HG02763 (cell line): ENCODE measurements around the gene STXBP1.

Experiments
- ATAC-seq: cut with Tn5 transposase; IDR thresholded peaks from one replicate; pipeline ENCODE4 v1.9.1; 2021; ENCODE audit warnings: mild to moderate bottlenecking, moderate library complexity; ENCODE audit not compliant: unreplicated experiment

STXBP1 gene

DNA sequence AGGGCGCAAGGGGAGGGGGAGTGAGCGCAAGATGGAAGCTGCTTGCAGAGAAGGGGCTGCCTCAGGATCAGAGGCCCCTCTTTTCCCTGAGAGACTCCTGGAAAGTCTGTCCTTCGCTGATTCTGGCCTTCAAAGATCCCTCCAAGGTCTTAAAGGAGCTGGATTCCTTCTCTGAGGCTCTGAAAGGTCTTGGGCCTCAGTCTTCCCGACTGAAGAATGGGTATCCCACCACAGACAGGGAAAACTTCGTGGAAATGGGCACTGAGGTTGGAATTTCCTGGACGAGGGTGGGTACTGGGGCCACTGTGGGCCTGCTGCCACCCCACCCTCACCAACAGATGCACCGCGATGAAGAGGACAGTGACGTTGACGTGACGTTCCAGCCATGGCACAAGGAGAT is 100.3 kb downstream of the STXBP1 start:
- no peak for ATAC-seq

DNA sequence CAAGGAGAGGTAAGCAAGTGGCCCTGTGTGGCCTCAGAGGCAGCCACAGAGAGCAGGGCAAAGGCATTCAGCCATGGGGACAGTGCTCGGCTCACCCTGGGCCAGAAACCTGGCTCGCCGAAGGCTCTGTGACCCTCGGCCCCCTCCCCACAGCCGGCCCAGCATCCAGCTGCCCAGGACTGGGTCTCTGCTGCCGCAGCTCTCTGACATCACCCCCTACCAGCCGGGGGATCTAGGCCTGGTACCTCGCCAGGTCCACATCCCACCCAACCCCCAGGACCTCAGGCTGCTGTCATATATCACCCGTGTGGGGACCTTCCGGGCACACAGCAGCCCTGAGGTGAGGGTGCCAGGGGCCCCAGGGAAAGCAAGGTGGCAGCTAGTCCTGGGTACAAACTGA is 100.8 kb downstream of the STXBP1 start:
- no peak for ATAC-seq

DNA sequence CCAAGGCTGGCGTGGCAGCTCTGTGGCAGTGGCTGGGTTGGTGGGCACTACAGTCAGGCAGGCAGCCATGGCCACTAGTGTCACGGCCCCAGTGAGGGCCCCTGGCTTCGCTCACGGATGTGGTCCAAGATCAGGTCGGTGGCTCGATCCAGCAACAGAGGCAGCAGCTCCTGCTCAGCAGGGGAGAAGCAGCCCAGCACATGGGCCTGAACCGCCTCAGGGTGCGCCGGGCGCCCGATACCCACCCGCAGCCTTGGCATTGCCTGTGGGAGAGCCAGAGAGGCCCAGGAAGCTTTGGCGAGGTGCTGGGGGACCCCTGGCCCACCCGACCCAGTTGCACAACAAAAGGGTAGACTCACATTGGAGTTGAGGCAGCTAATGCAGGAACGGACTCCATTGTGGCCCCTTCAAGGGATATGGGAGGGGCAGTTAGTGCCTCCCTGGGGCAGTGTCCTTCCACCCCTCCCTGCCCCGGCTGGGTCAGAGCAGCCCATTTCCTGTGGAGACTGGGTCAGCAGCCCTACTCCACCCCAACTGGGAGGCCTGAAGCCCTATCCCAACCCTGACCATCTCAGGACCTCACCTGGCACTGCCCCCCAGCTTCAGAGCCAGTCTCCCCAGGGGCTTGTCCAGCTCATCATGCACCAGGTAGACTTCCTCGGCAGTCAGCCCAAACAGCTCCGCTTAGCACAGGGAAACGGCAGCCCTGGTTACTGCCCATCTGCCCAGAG is 102.1 kb downstream of the STXBP1 start:
- ATAC-seq: no peak

DNA sequence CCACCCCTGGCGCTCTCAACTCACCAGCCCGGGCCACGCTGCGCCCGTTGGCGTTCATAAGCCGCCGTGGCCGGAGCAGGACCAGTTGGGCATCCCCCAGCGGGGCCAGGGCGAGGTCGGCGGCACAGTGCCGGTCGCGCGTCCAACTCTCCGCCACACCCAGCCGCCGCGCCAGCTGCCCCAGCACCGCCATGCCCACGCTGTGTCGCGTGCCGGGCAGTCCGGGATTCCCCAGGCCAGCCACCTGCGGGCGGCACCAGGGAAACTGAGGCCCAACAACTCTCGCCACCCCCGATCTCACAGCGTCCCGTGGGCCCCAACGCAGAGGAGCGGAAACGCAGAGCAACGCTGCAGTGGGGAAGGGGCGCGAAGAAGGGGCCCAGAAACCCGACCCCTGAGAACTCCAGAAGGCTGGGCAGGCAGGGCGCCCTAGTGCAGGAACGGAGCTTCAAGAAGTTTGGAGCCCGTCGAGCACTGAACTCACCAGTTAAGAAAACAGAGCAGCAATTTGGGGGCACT is 102.9 kb downstream of the STXBP1 start:
- ATAC-seq: no peak

DNA sequence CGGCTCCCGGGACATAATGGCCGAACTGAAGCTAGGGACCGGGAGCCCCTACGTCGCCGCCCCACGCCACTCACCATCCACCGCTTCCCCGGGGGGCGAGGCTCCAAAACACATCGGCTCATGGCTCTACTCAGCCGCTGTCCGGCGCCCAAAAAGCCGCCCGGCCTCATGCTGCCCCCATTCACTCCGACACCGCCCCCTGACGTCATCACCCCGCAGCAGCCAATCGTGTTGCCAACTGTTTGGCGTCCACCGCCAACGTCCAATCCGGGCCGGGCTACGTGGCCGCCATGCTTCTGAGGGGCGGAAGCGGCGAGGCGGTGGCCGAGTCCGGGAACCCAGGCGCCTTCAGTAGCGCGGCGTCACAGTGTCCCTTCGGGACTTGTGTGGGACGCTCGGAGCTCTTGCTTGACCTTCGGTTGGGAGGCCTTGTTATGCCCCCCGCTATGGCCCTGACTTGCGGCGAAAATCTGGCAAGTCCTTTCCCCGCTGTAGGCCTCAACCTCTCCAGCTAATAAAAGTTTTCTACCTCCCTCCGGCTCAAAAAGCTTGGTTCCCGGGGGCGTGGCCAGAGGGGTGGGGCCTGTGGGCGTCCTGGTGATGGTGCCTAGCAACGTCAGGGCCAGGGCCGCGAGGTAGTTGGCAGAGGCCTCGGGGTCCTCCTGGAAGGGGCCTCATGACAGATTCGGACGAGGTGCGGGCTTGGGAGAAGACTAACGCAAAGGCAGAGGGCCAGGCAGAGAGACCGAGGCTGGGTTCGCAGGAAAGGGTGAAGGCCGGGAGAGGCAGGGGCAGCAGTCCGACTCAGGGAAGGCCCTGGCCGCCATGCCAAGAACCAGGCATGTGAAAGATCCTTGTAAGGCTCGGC is 103.6 kb downstream of the STXBP1 start, which contains the start of the genes PTRH1 and TTC16:
Gene PTRH1 (minus strand): TSS at position 194 of the 868 bp plus-strand sequence. CDS start 24 bp downstream, at position 170.
Gene TTC16 (plus strand): TSS at position 610 of the 868 bp plus-strand sequence. CDS start 67 bp downstream, at position 677.
- ATAC-seq: peak; percentile 90

DNA sequence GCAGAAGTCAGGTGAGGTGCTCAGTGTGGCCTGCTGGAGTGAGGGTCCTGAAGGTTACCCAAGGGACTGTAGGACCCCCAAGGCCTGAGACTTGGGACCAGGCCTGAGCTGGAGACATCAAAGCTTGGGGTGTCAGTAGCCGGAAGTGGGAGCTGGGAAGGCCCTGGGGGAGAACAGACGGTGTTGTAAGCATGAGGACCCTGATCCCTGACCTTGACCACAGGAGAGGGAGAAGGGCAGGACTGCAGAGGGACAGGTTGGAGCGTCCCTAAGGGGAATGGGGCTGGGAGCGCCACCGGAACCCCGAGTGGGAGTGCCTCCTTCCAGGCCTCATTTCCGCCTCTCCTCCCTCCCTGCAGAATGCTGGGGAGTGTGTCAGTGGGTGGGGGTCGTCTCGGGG is 104.3 kb downstream of the STXBP1 start:
- ATAC-seq: no peak

DNA sequence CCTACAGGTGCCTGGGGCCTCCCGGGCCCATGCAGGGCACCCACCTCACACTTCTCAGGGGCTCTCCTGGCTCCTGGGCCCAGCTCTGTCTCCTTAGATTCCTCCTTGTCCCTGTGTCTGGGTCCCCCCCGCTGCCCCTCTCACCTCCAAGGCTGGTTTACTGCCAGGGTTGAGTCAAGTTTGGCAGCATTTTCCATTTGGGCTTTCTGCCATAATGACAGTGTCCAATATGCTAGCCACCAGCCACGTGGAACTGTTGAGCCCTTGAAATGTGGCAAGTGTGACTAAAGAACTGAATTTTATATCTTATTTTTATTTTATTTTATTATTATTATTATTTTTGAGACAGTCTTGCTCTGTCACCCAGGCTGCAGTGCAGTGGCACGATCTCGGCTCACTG is 105.7 kb downstream of the STXBP1 start:
- no peak for ATAC-seq

DNA sequence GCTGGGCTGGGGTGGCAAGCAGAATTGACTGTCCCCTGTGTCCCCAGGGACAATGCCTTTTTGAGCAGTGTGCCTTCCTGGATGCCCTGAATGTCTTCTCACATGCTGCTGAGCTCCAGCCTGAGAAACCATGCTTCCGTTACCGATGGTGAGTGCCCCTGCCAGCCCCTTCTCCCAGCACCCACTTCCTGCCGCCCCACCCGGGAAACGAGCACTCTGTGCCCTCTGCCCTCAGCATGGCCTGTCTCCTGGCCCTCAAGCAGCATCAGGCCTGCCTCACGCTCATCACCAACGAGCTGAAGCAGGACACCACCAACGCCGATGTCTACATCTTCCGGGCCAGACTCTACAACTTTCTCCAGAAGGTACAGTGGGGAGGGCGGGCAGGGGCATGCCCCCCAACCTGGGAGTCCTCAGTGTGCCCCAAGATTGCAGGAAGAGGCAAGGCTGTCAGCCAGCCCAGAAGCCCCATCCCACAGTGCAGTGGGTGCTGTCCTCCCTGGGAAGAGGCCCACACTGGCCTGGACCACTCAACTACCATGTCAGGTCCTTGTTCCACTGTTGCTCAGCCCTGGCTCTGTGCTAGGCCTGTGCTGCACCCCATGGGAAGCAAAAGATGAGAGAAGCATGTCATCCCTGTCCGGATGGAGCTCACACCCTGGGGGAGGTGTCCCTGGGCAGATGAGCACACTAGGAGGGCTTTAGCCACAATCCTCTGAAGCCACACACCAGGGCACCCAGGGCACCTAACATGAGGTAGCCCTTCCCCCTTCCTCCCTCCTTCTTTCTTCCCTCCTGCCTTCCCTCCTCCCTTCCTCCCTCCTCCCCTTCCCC is 108.2 kb downstream of the STXBP1 start:
- no peak for ATAC-seq

DNA sequence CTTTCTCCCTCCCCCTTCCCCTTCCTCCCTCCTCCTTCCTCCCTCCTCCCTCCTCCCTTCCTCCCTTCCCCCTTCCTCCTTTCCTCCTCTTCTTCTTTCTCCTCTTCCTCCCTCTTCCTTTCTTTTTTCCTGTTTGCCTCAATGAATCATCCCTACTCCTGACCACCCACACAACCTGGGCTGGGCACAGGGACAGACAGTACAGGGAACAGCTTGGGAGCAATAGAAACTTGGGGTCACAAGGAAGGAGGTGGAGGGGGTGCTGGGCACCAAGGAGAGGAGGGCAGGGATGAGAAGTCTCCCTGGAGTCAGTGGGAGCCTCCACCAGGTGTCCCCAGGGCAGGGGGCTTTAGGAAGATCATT is 108.8 kb downstream of the STXBP1 start:
- no peak for ATAC-seq

DNA sequence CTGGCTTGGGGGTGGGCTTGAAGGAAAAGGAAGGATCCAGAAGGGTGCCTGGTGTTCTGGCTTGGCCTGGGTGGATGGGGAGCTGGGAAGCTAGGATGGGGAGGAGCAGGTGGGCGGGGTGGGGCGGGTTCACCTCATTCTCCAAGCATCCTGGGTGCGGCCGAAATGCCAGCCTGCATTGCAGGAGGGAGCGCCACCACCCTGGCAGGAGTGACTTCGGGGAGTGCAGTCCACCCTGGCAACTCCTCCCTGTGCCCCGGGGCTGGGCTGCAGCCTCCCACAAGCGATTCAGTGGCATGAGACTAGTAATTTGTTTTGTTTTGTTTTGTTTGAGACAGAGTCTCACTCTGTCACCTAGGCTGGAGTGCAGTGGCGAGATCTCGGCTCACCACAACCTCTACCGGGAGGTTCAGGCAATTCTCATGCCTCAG is 109.3 kb downstream of the STXBP1 start:
- ATAC-seq: no peak

DNA sequence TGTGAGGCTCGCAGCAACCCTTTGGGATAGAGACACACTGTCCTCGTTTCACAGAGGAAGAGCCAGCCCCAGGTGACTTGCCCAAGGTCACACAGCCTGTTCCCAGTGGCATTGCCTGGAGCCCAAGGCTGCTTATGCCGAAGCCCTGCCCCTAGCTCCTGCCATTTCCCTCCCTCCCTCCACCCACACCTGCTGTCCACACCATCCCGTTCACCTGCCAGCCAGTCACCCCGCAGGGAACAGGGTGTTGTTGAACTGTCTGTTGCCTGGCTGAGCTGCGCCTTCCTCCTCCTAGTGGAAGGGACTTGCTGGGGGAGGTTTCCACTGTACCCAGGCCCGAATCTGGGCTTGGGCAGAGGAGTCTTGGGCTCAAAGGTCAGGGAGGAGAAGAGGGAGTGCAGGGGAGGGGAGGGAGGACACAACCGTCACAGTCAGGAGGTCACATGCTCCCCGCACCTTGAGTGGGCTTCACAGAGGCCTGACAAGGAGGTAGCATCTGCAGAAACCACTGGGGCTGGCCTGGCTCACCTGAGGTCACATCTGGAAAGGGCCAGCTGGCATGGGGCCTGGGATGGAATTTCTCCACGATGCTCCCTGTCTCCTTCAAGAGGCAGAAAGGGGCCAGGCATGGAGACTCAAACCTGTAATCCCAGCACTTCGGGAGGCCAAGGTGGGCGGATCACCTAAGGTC is 110.1 kb downstream of the STXBP1 start:
- no peak for ATAC-seq

DNA sequence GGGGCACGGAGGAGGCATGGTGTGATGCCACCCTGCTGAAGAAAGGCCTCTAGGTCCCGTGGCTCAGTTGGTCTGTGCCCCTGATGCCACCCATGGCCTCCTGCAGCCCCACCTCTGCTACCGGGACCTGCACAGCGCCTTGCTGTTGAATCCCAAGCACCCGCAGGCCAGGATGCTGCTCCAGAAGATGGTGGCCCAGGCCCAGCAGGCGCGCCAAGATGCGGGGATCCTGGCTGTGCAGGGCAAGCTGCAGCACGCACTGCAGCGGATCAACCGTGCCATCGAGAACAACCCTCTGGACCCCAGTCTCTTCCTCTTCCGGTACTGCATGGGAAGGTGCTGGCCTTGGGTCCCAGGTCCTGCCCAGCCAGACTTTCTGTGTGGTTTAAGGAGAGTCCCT is 110.9 kb downstream of the STXBP1 start:
- no peak for ATAC-seq

DNA sequence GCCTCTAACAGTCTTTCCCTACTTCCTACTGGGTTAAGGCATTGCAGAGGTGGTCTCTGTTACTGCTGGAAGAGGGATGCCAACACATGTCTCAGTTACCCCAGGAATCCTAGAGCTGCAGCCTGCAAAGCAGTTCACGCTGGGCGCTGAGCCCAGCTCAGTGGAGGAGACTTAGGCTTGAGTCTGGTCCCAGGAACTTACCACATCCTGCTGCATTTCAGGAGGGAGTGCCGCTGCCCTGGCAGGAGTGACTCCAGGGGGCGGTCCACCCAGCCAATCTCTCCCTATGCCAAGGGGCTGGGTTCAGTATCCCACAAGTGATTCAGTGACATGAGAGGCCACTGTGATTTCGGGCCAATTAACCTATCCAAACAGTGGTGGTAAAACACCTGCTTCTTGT is 111.4 kb downstream of the STXBP1 start:
- no peak for ATAC-seq

DNA sequence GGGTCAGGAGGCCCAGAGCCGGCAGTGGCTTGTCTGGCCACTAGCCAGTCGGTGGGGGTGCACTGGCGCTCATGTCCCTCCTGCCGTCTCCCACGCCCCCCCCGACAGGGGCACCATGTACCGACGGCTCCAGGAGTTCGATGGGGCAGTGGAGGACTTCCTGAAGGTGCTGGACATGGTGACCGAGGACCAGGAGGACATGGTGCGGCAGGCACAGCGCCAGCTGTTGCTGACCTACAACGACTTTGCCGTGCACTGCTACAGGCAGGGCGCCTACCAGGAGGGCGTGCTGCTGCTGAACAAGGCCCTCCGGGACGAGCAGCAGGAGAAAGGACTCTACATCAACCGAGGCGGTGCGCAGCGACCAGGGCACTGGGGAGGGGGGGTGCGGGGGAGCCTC is 111.9 kb downstream of the STXBP1 start:
- no peak for ATAC-seq

DNA sequence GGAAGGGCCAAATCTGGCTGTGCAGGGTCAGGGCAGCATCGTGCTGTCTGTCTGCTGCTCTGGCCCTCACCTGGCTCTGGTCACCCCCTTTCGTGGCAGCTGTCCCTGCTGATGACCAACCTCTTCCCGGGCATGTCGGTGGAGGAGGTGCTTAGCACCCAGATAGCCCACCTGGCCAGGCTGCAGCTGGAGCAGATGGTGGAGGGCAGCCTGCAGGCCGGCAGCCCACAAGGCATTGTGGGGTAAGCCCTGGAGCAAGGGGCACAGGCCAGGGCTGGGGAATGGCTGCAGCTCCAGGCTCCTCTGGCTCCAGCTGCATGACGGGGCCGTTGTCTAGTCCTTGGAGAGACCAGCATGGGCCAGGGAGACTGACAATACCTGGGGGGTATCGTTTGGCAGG is 114.8 kb downstream of the STXBP1 start:
- no peak for ATAC-seq

DNA sequence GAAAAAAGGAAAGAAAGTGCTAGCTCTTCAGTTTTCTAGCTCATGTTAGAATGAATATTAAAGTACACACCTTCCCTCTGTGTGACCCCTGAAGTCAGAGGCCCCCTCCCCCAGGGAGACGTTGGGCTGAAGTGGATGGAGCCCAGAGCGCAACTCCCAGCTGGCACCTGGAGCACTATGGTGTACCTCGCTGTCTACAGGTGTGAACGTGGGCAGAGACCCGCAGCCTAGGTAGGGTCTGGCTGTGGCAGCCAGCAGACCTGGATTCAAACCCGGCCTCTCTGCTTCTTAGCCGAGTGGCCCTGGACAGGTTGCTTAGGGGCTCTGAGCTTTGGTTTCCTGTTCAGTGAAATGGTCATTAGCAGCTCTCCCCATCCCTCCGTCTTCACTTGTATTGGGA is 116.7 kb downstream of the STXBP1 start:
- no peak for ATAC-seq

DNA sequence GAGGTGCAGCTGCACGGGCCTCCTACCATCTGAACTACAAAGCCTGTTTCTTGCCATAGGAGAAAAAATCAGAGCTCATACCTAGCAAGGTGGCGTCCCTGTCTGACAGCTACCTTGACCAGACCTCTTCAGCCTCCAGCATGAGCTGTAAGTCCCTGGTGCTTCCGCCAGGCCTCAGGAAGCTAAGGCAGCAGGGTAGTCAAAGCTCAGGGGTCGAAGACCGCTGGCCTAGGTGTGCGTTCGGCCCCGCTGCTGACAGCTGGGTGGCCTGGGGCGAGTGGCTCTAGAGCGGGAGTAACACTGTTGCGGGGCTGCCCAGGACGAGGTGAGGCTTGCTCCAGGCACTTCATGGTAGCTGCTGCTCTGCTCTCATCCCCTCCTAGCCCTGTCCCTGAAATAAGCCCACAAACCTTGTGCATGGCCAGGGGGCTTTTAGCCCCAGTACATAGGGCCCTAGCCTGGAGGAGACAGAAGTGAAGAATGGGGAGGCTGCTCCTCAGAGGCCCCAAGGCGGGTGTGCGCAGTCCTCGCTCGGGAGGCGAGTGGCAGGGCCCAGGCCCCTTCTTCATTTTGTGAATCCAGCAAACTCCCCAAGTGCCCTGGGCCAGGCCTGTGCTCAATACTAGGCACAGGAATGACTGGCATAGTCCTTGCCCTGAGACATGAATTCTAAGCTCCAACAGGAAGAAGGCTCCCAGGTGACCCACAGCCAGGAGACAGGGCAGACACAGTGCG is 117.6 kb downstream of the STXBP1 start:
- no peak for ATAC-seq

DNA sequence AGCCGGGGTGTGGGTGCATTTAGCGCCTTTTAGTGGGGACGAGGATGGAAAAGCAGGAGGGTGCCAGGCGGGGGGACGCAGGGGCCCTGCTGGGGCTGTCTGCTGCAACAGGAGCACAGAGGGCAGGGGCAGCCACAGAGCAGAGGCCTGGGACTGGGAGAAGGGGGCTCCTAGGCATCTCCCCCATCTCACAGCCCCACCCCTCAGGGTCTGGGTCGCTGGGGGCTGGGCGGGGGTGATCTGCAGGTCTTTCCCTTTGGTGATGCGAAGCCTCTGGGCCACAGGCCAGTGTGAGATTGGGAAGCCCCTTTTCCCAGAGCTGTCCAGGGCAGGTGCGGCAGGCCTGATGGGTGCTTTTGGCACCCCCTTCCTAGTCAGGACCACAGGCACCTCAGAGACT is 118.2 kb downstream of the STXBP1 start:
- no peak for ATAC-seq

DNA sequence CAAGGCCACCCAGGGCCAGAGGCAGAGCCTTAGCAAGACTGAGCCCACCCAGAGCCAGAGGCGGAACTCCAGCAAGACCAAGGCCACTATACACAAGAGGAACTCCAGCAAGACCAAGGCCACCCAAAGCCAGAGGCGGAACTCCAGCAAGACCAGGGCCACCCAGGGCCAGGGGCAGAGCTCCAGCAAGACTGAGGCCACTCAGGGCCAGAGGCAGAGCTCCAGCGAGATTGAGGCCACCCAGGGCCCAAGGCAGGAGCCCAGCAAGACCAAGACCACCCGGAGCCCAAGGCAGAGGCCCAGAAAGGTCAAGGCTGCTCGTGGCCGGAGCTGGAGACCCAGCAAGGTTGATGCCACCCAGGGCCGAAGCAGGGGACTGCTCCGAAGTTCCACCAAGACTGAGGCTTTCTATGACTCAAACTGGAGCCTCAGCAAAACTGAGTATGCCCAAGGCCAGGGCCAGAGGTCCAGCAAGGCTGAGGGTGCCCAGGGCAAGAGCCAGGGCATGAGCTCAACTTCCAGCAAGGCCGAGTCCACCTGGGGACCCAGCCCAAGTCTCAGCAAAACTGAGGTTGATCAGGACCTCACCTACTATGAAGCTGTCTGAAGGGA is 118.8 kb downstream of the STXBP1 start:
- no peak for ATAC-seq
